HEK293T (cell line): ENCODE data around the gene NCR3LG1.

ENCODE experiments used
- BHLHE40 ChIP-seq: fragments of 450-650 bp; IDR thresholded peaks from 2 replicates; pipeline ENCODE4 v1.6.1; 2016; ENCODE audit warnings: mild to moderate bottlenecking, moderate library complexity, borderline replicate concordance
- CTBP1 ChIP-seq: fragments of 450-650 bp; IDR thresholded peaks from 2 replicates; pipeline ENCODE4 v1.6.1; 2016; ENCODE audit warnings: borderline replicate concordance
- ELF4 ChIP-seq: fragments of 450-650 bp; IDR thresholded peaks from 2 replicates; pipeline ENCODE4 v1.6.1; 2017; ENCODE audit warnings: antibody characterized with exemption
- FOXA1 ChIP-seq: fragments of 450-650 bp; IDR thresholded peaks from 2 replicates; pipeline ENCODE4 v1.6.1; 2016; ENCODE audit warnings: mild to moderate bottlenecking
- FOXK2 ChIP-seq: fragments of 450-650 bp; IDR thresholded peaks from 2 replicates; pipeline ENCODE4 v1.6.1; 2016; ENCODE audit warnings: mild to moderate bottlenecking
- FOXM1 ChIP-seq: fragments of 450-650 bp; IDR thresholded peaks from 2 replicates; pipeline ENCODE4 v1.6.1; 2017; ENCODE audit warnings: mild to moderate bottlenecking, borderline replicate concordance
- HDGF ChIP-seq: fragments of 450-650 bp; IDR thresholded peaks from 2 replicates; pipeline ENCODE4 v1.6.1; 2017; ENCODE audit warnings: antibody characterized with exemption, borderline replicate concordance
- L3MBTL2 ChIP-seq: fragments of 450-650 bp; conservative IDR thresholded peaks from 2 replicates; pipeline ENCODE4 v1.6.1; 2016; ENCODE audit warnings: mild to moderate bottlenecking
- NFRKB ChIP-seq: fragments of 450-650 bp; IDR thresholded peaks from 2 replicates; pipeline ENCODE4 v1.6.1; 2016; ENCODE audit warnings: mild to moderate bottlenecking, moderate library complexity
- PKNOX1 ChIP-seq: fragments of 450-650 bp; IDR thresholded peaks from 2 replicates; pipeline ENCODE4 v1.6.1; 2016
- SP1 ChIP-seq: fragments of 450-650 bp; IDR thresholded peaks from 2 replicates; pipeline ENCODE4 v1.6.1; 2017
- SUZ12 ChIP-seq: fragments of 450-650 bp; IDR thresholded peaks from 2 replicates; pipeline ENCODE4 v1.6.1; 2016; ENCODE audit warnings: mild to moderate bottlenecking
- ZNF384 ChIP-seq: fragments of 450-650 bp; IDR thresholded peaks from 2 replicates; pipeline ENCODE4 v1.6.1; 2016

GRCh38 chr11:17414317-17414737 is 62.7 kb downstream of the NCR3LG1 start:
- no peak for TF ChIP-seq SP1
- TF ChIP-seq SUZ12 = no peak
- no peak for TF ChIP-seq NFRKB
- no peak for TF ChIP-seq L3MBTL2
- TF ChIP-seq ZNF384 = no peak
- TF ChIP-seq FOXM1 = no peak
- TF ChIP-seq PKNOX1 = no peak
- TF ChIP-seq CTBP1 = no peak
- no peak for TF ChIP-seq FOXA1
- no peak for TF ChIP-seq ELF4
- no peak for TF ChIP-seq BHLHE40
- TF ChIP-seq HDGF = no peak
- TF ChIP-seq FOXK2 = no peak
